CD14-positive monocyte (primary cell): ENCODE measurements around the gene HACD4. TPM values are rescaled to one million over a fixed set of nuclear protein-coding genes. Genes with fewer than 3 reads are reported as not detected.
A peak's percentile ranks its signal among the peaks of the same experiment; 100 is the strongest.

Source experiments
- DNase-seq, 3 donors: peaks; one replicate each; pipeline ENCODE4 v3.0.0-alpha.2; 2011 to 2022
- H2AFZ ChIP-seq: 2 replicates; pipeline ENCODE4 v1.6.0; 2012; ENCODE audit warnings: mild to moderate bottlenecking, low read depth, low read length, inconsistent platforms; ENCODE audit not compliant: insufficient read depth, poor library complexity, severe bottlenecking
- H3K27ac ChIP-seq, 2 donors: 1 replicate in 1 of 2; 2 replicates in 1 of 2; pipeline ENCODE4 v1.5.1; 2012 to 2013; ENCODE audit warnings: low read length in 2 of 2, control low read depth in 1 of 2, inconsistent platforms in 1 of 2, low read depth in 1 of 2, mild to moderate bottlenecking in 1 of 2
- H3K27me3 ChIP-seq, 2 donors: one replicate each; pipeline versions ENCODE4 v1.6.0 to v1.6.1; 2011 to 2013; ENCODE audit warnings: low read length in 2 of 2; ENCODE audit not compliant: control insufficient read depth in 2 of 2, insufficient read depth in 2 of 2
- H3K36me3 ChIP-seq, 2 donors: replicated peaks in 1 of 2; 1 replicate in 1 of 2; 2 replicates in 1 of 2; pipeline versions ENCODE4 v1.5.1 to v1.6.1; 2012 to 2013; ENCODE audit warnings: low read length in 2 of 2, control low read depth in 1 of 2, inconsistent platforms in 1 of 2, mild to moderate bottlenecking in 1 of 2; ENCODE audit not compliant: insufficient read depth in 2 of 2, control insufficient read depth in 1 of 2
- H3K4me1 ChIP-seq, 2 donors: 1 replicate in 1 of 2; 2 replicates in 1 of 2; pipeline versions ENCODE4 v1.5.1 to v1.6.1; 2012 to 2013; ENCODE audit warnings: low read length in 2 of 2, control low read depth in 1 of 2, inconsistent platforms in 1 of 2, mild to moderate bottlenecking in 1 of 2, moderate library complexity in 1 of 2; ENCODE audit not compliant: insufficient read depth in 2 of 2, control insufficient read depth in 1 of 2
- H3K4me2 ChIP-seq: replicated peaks from 2 replicates; pipeline ENCODE3; 2012; ENCODE audit warnings: low read length, moderate library complexity, mild to moderate bottlenecking; ENCODE audit not compliant: poor library complexity, severe bottlenecking; ENCODE audit errors: extremely low read depth
- H3K4me3 ChIP-seq, 3 experiments: fragments of 200-600 bp in 1 of 3; sonication (generic) in 1 of 3; replicated peaks in 1 of 3; 1 replicate in 2 of 3; 2 replicates in 1 of 3; pipeline ENCODE4 v1.5.1; 2011 to 2013; ENCODE audit warnings: low read length in 3 of 3, mild to moderate bottlenecking in 3 of 3, control low read depth in 2 of 3, low read depth in 2 of 3, inconsistent platforms in 1 of 3, moderate library complexity in 1 of 3
- H3K79me2 ChIP-seq: 2 replicates; pipeline ENCODE4 v1.6.0; 2012; ENCODE audit warnings: mild to moderate bottlenecking, control low read depth, inconsistent platforms, low read length, moderate library complexity; ENCODE audit not compliant: insufficient read depth
- H3K9ac ChIP-seq: 2 replicates; pipeline ENCODE4 v1.6.0; 2017; ENCODE audit warnings: low read length, mild to moderate bottlenecking; ENCODE audit not compliant: insufficient read depth, poor library complexity, severe bottlenecking
- H3K9me3 ChIP-seq, 2 donors: replicated peaks in 1 of 2; 1 replicate in 1 of 2; 2 replicates in 1 of 2; pipeline versions ENCODE4 v1.5.1 to v1.6.1; 2012 to 2013; ENCODE audit warnings: low read length in 2 of 2, control low read depth in 1 of 2; ENCODE audit not compliant: control insufficient read depth in 1 of 2, insufficient read depth in 1 of 2
- H4K20me1 ChIP-seq: 2 replicates; pipeline ENCODE4 v1.6.0; 2012; ENCODE audit warnings: mild to moderate bottlenecking, low read length, control low read depth, moderate library complexity; ENCODE audit not compliant: insufficient read depth
- H3K27ac Mint-ChIP-seq, 7 donors: one replicate each; pipeline ENCODE4 v1.8.0; 2020; ENCODE audit warnings: mild to moderate bottlenecking in 7 of 7, mixed read lengths in 7 of 7, moderate library complexity in 6 of 7, inconsistent platforms in 2 of 7
- H3K27me3 Mint-ChIP-seq, 3 donors: one replicate each; pipeline ENCODE4 v1.8.0; 2021 to 2022; ENCODE audit warnings: low read depth in 3 of 3, mild to moderate bottlenecking in 3 of 3, mixed read lengths in 3 of 3, moderate library complexity in 3 of 3, inconsistent platforms in 1 of 3
- H3K36me3 Mint-ChIP-seq, 2 donors: one replicate each; pipeline ENCODE4 v1.8.0; 2020; ENCODE audit warnings: mixed read lengths in 2 of 2, inconsistent platforms in 1 of 2, mild to moderate bottlenecking in 1 of 2
- H3K4me1 Mint-ChIP-seq: one replicate; pipeline ENCODE4 v1.8.0; 2020; ENCODE audit warnings: mild to moderate bottlenecking, mixed read lengths
- H3K4me3 Mint-ChIP-seq, 2 donors: one replicate each; pipeline ENCODE4 v1.8.0; 2020; ENCODE audit warnings: mild to moderate bottlenecking in 2 of 2, mixed read lengths in 2 of 2, moderate library complexity in 1 of 2
- H3K9me3 Mint-ChIP-seq, 7 donors: one replicate each; pipeline ENCODE4 v1.8.0; 2020 to 2022; ENCODE audit warnings: mixed read lengths in 7 of 7, mild to moderate bottlenecking in 6 of 7, moderate library complexity in 6 of 7, inconsistent platforms in 2 of 7
- CTCF ChIP-seq: fragments of 200-600 bp; IDR thresholded peaks from one replicate; pipeline ENCODE4 v1.8.0; 2022; ENCODE audit warnings: antibody characterized with exemption, mild to moderate bottlenecking
- WGBS: methylation state at CpG from one replicate; pipeline ENCODE4 v1.1.5; 2013; ENCODE audit warnings: missing lambda C conversion rate; ENCODE audit not compliant: insufficient coverage; 5-methylcytosine and 5-hydroxymethylcytosine counted together
- intact Hi-C, 2 donors: fragments of 100-400 bp; cut with micrococcal nuclease; formaldehyde crosslinking; loops; one replicate each; pipeline versions ENCODE4 v1.15.0 to v1.15.1; 2023
- polyA plus RNA-seq, 3 donors: library from polyadenylated mRNA; depleted of rRNA in 1 of 3; unstranded in 2 of 3; stranded (reverse) in 1 of 3; fragments of 300-500 nt in 2 of 3; fragments of >200 nt in 1 of 3; fragmentation: Illumina TruSeq in 2 of 3; gene quantifications; 1 replicate in 2 of 3; 2 replicates in 1 of 3; pipeline ENCODE4 v1.2.3, GENCODE V29; 2012 to 2021

HACD4 gene
- polyA plus RNA-seq, 3 donors: 23.9 to 28.7 (median 27.5) TPM

GRCh38 chr9:21001581-21001980, 29.9 kb downstream of the HACD4 start:
- DNase-seq: no peak
- WGBS: no CpG with 5 or more reads among the region's 1 CpG
- H3K4me1 Mint-ChIP-seq: peaks cover 18% of the 10 kb centered on the region
- Histone ChIP-seq H3K9me3 (no peaks in the 10 kb centered on the region), H3K9ac (no peak overlapping the region), H3K4me3 (no peak overlapping the region), H3K27ac (no peak overlapping the region), H2AFZ (no peak overlapping the region), H4K20me1 (no peaks in the 10 kb centered on the region), H3K36me3 (peaks cover 28 to 67% of the 10 kb centered on the region in 2 donors), H3K79me2 (no peaks in the 10 kb centered on the region), H3K27me3 (no peaks in the 10 kb centered on the region), H3K4me2 (no peak overlapping the region), H3K4me1 (peaks cover 4 to 12% of the 10 kb centered on the region in 2 donors)
- peak overlapping the region in 2 of 7 donors; percentile 8 to 22 for H3K27ac Mint-ChIP-seq
- peaks cover 53 to 59% of the 10 kb centered on the region in 2 donors for H3K36me3 Mint-ChIP-seq
- intact Hi-C loops: no loop called here
- peaks cover 0 to 5% (median 0%) of the 10 kb centered on the region in 7 donors for H3K9me3 Mint-ChIP-seq
- H3K4me3 Mint-ChIP-seq: no peak overlapping the region
- TF ChIP-seq CTCF: no peak
- H3K27me3 Mint-ChIP-seq: no peaks in the 10 kb centered on the region

- peaks cover 31% of the 10 kb centered on the region for H3K4me1 Mint-ChIP-seq
- H3K9ac ChIP-seq: no peak overlapping the region
- no peaks in the 10 kb centered on the region for H4K20me1 ChIP-seq
- H3K27me3 Mint-ChIP-seq: peaks cover 0 to 3% (median 0%) of the 10 kb centered on the region in 3 donors
- peaks cover 2 to 37% of the 10 kb centered on the region in 2 donors for H3K36me3 ChIP-seq
- TF ChIP-seq CTCF: no peak
- peaks cover 14 to 24% of the 10 kb centered on the region in 2 donors for H3K4me1 ChIP-seq
- no peaks in the 10 kb centered on the region for H3K27me3 ChIP-seq
- H3K4me3 Mint-ChIP-seq: no peak overlapping the region
- no peak overlapping the region for H2AFZ ChIP-seq
- H3K27ac ChIP-seq: no peak overlapping the region
- intact Hi-C loops: no loop called here
- H3K9me3 Mint-ChIP-seq: peaks cover 0 to 5% (median 0%) of the 10 kb centered on the region in 7 donors
- H3K27ac Mint-ChIP-seq: peak overlapping the region in 3 of 7 donors; percentile 3 to 80 (median 58)
- peak in 2 of 3 donors; percentile 10 to 11 for DNase-seq
- H3K4me2 ChIP-seq: no peak overlapping the region
- H3K9me3 ChIP-seq: no peaks in the 10 kb centered on the region
- no CpG with 5 or more reads among the region's 2 CpGs for WGBS
- no peak overlapping the region for H3K4me3 ChIP-seq
- H3K36me3 Mint-ChIP-seq: peaks cover 33 to 44% of the 10 kb centered on the region in 2 donors
- no peaks in the 10 kb centered on the region for H3K79me2 ChIP-seq
Measured at GRCh38 chr9:20997503-20998076, 33.9 kb downstream of the HACD4 start.
